Measurements from ENCODE around the gene SERTM1.

Gene SERTM1

DNA sequence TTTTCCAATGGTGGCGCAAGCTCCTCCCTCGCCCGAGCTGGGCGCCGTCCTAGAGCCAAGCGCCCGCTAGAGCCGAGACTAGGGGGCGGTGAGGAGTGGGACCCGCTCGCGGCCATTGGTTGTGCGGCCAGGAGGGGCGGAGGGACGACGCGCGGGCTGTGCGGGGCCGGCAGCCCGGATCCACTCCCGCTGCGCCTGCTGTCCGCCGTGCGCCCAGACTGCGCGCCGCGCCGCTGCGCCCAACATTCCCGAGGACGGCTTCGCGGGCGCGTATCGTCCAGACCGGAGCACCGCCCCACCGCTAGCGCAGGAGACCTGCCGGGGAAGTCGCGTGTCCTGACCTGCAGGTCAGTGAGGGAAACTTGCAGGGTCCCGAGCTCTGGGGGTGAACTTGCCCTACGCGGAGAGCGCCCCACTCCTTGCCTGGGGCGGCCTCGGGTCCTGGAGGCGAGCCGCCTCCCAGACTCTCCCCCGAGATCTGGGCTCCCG, at the start of gene SERTM1:
Gene SERTM1 (plus strand): TSS at position 183 of the 489 bp plus-strand sequence. CDS start 21,059 bp downstream, outside the sequence.
- DNase-seq (ENCODE audit: low read depth) = no peak

- no peak for DNase-seq (ENCODE audit: low read depth)
Observed at GRCh38 chr13:36628377-36629056, 45.3 kb upstream of the SERTM1 start.

DNA sequence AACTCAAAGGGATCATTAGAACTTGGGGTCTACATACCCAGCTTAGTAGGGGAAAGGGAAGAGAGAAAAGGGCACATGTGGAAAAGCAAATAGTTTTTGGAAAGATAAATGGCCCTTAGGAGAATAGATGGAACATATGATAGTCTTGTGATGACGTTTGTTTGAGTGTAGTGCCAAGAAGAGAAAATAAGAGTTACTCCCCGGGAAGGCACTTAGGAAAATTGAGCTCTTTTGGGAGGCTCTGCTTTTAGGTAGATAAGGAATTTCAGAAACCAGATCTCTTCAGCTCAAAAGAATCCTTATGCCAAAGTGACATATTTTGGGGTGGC, 44.8 kb upstream of the SERTM1 start:
- no peak for DNase-seq (ENCODE audit: low read depth)

- DNase-seq (ENCODE audit: low read depth) = no peak
Observed at GRCh38 chr13:36630181-36630803, 43.5 kb upstream of the SERTM1 start.

DNA sequence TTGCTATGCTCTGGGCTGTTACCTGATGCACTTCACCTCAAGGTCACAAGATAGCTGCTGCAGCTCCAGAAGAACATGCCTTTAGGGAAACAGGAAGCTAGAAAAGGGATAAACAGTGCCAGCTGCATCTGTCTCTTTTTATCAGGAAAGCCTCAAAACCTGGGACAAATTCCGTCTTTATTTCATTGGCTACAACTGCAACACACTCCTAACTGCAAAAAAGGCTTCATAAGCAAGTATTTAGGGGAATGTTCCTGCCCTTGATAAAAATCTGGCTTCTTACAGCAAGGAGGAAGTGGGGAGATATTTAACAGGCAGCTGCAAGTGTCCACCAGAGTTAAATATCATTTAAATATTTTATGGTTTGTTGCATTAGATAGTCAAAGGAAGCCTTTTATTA, 34.2 kb upstream of the SERTM1 start:
- DNase-seq (ENCODE audit: low read depth) = no peak

GRCh38 chr13:36650611-36651010, 23.2 kb upstream of the SERTM1 start:
- no peak for DNase-seq (ENCODE audit: low read depth)

GRCh38 chr13:36665630-36666029, 8.2 kb upstream of the SERTM1 start:
- DNase-seq (ENCODE audit: low read depth) = no peak

DNA sequence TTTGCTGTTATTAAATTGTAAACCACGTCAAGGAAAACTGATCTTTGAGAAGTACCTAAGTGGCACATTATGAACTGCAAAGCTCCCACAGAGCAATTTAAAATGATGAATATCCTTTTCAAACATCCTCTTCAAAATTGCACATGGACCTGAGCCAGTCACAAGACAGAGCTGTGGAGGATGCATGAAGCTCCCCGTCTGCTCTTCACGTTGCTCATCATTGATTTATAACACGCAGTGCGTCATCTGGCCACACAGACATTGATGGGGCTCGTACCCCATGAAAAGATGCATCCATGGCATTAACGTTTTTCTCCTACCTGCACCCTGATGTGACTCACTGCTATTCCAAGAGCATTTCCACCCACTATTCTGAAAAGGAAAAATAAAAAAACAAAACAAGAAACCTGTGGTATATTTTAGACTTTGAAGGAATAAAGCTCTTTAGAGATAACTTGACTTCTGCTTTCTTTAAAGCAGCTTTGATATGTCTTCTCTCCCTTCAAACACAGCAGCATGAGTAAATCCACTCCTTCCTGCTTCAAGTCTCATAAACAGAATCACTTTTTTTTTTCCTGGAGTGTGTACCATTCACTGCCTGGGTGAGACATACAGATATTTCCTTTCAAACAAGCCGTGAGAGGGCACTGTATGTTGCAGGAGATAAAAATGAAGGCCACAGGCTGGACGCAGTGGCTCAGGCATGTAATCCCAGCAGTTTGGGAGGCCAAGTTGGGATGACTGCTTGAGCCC, 7.2 kb upstream of the SERTM1 start:
- no peak for DNase-seq (ENCODE audit: low read depth)

DNA sequence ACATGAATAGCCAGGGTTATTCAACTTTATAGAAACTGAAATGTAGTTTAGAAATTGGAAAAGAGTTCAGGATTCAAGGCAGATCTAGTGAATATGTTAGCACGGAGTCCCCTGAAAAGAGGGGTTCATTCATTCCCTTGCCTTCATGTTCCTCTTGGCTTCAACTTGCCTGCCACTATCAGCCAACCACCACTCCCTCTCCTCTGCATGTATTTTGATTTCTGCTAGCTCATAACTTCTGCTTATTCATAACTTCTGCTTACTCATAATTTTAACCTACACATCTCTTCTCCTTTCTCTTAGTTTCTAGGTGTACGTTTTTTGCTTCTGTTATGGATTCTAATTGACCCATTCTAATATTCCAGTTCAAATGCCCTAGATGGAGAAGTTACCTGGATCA, 5.5 kb upstream of the SERTM1 start:
- no peak for DNase-seq (ENCODE audit: low read depth)

DNA sequence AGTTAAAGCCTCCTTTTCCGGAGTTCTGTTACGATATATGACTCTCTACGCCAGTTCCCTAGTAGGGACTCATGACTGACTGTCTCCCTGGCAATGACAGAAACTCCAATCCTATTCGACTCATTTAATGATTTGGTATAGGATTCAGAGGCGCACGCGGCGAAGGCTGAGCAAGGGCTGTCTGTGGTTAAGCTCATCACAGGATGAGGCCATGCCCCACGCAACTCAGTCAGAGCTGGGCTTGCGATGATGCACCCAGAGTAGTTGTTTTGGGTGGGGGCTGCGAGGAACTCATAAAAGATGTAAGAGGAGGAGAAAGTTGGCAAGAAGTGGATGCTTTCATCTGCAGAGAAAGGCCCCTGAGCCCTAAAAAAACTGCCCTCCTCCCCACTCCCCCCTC, 468 bp upstream of the SERTM1 start:
- no peak for DNase-seq (ENCODE audit: low read depth)

DNA sequence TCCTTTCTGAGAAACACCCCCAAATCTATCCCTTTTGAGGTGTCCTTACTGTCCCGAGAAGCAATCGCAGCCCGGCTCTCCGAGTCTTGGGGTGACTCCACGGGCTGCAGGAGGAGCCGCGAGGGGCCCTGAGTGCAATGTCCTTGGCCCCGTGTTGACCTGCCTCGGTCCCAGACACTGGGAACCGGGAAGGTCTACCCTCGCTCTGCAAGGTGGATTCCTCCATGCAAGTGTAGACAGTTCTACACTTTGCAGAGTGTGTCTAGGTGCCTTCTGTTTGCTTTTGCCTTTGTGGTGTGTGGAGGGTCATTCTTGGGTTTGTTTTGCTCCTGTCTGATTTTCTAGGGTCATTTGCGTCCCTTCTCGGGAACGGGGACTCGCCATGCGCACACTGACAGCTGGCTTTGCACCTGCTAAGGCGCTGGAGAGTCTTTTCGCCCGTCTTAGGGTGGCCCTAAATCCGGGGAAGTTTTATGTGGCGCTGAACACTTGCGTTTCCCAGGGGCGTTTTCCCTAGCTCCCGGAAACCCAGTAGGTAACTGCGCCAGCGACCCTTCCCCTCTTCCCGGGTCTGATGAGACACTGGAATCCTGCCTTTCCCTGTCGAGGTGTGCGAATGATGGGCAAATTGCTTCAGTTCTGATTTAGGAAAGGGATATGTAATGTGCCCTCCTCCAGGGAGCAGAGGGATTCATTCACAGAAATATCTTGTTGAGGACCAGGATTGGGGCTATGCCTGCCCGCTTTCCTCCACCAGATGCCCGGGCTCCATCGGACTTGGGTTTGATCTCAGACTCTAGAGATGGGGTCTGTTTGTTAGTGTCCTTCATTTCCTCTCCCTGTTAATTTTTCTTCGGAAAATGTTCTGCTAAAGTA, 755 bp downstream of the SERTM1 start:
- DNase-seq (ENCODE audit: low read depth) = no peak

DNA sequence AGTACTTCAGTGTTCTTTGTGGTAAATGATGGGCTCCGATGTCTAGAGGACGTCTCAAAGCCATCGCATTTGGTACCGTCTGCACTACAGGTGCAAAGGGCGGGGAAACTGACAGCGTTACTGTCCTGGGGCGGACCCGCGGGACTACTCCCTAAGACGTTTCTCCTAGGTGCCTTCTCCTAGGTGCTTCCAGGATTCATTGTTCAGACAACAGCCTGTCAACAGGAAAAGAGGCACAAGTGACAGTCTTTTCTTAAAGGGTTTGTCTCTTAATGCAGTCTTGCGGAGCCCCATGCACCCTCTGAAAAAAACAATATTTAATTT, 1.4 kb downstream of the SERTM1 start:
- no peak for DNase-seq (ENCODE audit: low read depth)

GRCh38 chr13:36680913-36681312, 7.1 kb downstream of the SERTM1 start:
- DNase-seq (ENCODE audit: low read depth) = no peak

GRCh38 chr13:36681894-36682624, 8.2 kb downstream of the SERTM1 start:
- DNase-seq (ENCODE audit: low read depth) = no peak

GRCh38 chr13:36683701-36684100, 9.9 kb downstream of the SERTM1 start:
- DNase-seq (ENCODE audit: low read depth) = no peak

- DNase-seq (ENCODE audit: low read depth) = peak; percentile 16
Observed at GRCh38 chr13:36685927-36686326, 12.1 kb downstream of the SERTM1 start.

GRCh38 chr13:36696410-36697010, 22.7 kb downstream of the SERTM1 start:
- DNase-seq (ENCODE audit: low read depth) = no peak

DNA sequence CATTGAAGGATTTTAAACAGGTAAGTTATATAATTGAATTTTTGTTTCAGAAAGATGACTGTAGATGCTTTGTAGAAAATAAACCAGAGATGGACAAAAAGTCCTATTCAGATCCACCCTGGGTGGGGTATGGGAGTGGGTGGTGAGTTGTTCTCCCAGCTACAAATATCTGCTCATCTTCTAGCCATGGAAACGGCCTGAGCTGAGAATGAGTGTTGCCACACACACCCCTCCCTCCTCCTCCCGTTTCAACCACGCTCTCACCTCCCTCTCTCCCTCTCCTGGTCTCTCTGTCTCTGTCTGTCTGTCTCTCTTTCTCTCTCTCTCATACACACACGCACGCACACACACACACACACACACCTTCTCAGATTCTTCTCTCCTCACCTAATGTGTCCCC, 26.4 kb downstream of the SERTM1 start:
- DNase-seq (ENCODE audit: low read depth) = no peak

DNA sequence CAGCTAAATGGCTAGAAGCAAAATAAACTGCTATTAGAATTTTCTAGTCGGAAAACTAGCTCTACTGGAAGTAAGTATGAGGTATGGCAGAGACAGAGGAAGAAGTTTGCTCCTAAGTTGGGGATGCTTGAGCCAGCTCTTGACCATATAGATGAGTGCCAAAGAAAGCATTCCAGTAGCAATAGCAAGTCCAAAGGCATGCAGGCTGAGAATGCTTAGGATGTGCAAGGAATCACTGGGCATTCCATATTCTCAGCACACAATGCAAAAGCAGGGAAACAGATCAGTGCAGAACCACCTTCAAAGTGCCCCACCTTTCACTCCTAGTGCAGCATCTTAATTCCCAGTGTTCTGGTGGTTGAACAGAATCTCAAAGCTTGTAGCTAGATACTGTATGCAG, 32.9 kb downstream of the SERTM1 start:
- peak; percentile 45 for DNase-seq (ENCODE audit: low read depth)

DNA sequence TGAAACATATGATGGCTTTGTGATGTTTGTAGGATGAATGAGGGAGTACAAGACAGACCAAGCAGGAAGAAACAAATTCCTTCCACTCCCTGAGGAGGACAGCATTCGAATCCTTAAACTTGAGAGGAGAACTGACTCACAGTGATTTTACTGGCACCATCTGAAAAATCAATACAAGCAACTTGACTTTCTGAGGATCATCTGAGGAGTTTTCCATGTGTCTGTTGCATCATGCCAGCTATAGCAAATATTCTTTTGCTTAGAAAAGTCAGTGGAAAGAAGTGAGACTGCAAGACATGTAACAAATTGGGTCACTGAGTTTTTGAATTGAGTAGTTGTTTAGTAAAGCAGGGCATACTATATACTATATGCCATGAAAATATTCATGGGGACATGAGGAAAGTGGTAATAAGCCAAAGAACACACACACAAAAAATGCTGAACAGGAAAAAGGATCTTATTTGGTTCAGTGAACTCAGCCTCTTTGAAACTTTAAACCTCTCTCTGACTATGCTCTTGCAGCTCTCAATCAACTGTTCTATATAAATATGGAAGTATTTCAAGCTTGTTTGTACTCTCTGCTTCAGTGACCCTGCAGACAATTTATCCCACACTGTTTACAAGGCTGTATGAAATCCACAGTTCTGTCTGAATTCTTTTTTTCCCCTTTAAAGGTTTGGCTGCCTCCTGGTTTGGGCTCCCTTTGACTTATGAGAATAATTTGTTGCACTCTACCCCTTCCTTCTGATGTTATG, 35.5 kb downstream of the SERTM1 start:
- no peak for DNase-seq (ENCODE audit: low read depth)

- DNase-seq (ENCODE audit: low read depth) = no peak
Observed at GRCh38 chr13:36710396-36710795, 36.6 kb downstream of the SERTM1 start.

All from fibroblast of the conjunctiva (primary cell).